ENCODE results near the gene TCF4.

Gene TCF4

DNA sequence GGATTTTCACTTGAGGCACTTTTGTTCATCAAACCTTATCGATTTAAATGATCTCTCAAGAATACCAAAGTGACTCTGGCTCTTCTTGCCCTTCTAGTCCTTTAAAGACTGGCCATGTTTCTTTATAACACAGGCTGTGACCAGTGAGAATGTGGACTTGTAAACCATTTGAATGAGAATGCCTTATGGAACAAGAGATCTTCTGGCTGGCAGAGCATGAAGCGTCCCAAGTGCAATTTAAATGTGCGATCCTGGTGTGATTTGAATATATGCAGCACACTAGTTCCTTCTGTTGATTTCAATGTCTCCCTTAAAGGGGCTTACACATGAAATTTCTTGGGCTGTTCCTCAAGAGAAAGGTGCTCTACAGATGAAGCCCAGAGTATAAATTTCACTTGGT, 366.4 kb downstream of the TCF4 start:
- DNase-seq, result no peak

DNA sequence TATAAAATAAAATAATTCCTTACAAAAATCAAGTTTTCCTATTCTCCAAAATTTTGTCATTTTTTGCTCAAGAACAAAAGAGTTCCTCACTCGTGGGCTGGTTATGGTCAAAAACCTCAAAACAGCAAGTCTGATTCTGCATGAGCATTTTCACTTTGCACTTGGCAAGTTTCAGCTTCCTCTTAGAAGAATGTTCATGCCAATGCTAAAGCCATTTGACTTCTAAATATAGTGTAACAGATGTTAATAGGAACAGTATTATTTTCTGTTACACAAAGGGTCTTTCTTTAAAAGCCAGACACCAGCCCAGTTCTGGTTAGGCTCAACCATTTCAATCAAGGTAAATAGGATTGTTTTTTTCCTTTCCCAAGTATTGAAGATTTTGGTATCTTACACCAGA, 367.5 kb downstream of the TCF4 start:
- no peak for DNase-seq

DNA sequence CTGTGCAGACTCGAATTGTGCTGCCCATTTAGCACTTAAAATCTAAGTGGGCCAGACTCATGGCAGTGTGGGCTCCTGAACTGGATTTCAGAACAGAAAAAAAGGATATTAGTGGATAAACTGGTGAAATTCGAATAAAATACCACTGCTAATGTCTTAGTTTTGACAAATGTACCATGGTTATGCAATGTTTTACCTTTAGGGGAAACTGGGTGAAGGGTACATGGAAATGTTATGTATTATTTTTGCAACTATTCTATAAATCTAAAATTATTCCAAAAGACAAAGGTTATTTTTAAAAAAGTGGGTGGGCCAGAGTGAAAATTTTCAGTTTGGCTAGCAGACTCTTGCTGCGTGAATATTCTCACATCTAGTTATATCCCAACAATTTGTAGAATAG, 368.2 kb downstream of the TCF4 start:
- no peak for DNase-seq

DNA sequence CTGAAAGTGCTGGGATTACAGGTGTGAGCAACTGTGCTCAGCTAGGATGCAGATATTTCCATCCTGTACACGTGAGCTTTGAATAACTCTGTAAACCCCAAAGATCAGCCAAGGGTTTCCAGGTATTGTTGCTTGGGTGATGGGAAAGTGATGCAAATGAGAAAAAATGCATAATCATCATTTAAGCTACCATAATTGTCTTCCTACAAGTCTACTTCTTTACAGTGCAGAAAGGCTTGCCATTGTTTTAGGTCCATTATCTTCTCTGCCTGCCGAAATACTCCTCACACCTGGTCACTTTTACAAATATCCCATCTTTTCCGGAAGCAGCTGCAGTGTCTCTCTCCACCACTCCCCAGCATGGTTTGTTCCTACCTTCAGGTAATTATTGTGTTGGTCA, 368.9 kb downstream of the TCF4 start:
- no peak for DNase-seq

DNA sequence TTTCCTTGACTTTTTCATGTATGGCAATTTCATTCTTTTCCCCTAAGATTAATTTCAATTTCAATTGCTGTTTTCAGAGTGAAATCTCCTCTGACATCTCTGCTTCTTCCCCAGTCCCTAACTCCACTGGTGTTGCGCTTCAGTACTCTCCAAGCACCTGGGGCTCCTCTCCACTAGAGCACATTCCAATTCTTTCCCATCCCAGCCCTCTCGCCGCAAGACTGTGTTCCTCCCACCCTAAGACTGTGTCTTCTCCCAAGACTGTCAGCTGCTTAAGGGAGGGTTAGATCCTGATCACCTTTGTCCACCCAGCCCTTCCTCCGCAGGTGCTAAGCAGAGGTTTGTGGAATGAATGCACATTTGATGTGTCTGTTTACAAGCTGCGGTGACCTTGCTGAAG, 373.0 kb downstream of the TCF4 start:
- DNase-seq, result no peak

DNA sequence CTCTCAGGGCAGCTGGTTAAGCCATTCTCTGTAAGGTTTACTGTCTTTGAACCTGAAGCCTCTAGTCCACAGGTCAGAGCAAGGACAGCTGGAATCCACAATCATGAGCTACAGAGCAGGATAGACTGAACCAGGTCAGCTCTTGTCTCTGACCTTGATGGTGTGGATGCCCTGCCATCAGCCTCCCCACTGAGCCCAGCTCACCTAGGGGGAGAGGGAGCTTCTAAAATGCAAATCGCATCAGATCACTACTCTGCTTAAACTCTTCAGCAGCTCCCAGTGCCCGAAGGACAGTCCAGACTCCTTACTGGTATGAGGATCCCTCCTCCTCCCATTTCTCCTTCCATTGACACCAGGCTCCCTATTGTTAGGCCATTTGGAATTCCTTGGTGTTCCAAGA, 373.5 kb downstream of the TCF4 start:
- no peak for DNase-seq

DNA sequence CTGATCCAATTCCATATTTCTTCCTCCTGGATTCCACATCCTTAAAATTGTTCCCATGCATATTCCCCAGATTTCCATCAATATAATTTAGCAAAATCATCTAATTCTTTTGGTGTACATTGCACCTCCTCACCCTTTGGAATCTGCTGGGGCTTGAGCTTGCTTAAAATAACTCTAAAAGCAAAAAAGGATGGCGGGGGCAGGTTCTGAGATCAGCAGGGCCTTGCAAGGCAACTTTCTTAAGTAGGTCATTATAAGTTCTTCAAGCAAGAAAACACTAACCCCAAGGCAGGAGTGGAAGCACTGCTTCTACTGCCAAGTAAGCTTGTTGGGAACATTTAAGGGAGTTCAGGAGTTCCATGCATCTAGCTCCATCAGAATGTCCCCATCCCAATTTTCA, 374.4 kb downstream of the TCF4 start:
- no peak for DNase-seq

DNA sequence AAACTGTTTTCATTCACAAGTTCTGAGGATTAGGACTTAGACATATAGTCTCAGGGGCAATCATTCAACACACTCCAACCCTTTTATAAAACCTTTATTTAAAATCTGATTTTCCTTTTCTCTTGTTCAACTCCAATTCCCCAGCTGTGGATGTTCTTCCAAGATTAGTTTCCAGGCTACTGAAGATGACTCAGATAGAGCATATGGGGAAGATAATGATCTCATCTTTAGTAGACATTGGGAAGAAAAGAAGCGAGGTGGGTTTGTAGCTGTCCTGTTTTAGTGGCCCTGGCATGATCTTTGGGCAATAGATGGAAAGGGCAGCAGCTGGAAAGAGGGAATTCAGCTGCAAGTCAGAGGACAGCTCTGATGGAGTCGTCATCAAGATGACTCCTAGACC, 381.1 kb downstream of the TCF4 start:
- DNase-seq, result no peak

DNA sequence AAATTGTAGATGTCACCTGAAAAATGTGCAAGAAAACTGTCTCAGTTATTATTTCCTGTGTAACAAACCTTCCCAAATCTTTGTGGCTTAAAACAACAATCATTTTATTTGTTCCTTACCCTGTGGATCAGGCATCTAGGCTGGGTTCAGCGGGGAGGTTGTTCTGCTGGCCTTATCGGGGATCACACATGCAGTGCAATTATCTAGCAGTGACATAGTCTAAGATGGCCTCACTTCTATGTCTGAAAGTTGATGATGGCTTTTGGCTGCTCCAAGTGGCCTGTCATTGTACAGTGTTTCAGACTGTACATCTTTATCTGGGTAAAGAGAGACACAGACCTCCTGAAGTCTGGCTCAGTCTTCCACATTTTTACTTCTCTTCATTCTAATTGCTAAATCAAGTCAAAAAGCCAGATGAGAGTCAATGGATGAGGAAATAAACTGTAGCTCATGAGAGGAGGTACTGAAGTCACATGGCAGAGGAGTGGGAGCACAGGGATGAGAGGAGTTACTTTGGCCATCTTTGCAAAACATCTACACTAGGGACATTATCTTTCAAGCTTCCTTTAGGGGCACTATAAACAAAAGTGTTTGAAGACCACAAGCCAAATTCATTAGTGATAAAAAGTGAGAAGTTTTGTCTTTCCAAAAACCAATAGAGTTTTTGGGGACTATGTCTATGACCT, 385.6 kb downstream of the TCF4 start:
- no peak for DNase-seq

DNA sequence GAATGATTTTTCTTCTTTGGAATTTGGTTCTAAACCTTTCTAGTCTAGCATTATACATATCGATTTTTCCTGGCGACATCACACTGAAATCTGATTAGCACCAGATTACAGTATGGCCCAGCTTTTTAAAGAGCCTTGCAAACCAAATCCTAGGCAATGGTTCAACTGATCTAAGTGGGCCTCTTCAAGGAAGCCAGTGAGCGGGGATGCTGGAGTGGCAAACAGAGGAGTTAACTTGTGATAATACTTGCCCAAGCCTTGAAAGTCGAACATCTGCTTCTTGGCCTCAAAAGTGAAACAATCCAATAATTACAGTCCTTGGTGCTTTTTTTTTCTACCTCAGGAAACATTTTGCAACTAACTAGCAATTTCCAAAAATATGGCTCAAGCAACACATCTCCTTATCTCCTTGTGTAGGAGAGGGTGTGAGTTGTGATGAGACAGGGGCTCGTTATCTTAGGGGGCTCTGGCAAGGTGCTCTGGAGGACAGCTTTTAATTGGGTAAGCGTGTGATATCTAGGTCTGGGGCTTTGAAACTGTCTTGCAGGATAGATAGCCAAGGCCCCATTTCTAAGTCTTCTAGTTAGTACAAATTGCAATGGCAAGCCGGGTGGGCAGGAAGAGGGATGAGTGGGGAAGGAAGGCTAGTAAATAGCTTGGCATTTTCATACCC, 388.6 kb downstream of the TCF4 start:
- DNase-seq, result no peak

DNA sequence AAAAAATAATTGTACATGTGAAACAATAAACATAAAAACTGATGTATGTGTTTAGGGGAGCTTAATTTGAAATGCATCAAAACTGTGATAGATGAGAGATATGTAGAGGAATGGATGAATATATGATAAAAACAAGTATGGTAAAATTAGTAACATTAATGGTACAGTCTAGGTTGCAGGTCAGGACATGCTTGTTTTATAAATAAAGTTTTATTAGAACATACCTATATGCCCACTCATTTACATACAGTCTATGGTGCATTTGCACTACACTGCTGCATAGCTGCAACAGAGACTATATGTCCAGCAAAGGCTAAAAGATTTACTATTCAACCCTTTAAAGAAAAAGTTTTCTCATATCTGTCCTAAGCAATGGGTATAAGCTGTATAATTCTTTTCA, 392.1 kb downstream of the TCF4 start:
- DNase-seq, result no peak

DNA sequence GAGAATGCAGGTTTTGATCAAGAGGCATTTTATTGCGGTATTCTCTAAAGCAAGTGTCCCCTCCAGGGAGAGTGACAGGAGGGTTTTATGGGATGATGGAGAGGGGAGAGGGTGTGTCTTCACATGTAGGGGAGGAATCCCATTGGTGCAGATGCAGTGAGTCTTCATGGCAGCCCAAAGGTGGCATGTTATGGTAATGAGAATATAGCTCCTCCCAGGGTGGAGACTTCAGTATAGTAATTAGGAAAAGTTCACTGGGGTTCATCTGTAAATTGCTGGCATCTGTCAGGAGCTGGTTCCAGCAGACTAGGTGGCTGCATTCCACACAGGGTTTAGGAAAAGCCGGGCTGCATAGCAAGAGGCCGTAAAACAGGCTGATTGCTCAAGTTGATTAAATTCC, 398.0 kb downstream of the TCF4 start:
- no peak for DNase-seq

DNA sequence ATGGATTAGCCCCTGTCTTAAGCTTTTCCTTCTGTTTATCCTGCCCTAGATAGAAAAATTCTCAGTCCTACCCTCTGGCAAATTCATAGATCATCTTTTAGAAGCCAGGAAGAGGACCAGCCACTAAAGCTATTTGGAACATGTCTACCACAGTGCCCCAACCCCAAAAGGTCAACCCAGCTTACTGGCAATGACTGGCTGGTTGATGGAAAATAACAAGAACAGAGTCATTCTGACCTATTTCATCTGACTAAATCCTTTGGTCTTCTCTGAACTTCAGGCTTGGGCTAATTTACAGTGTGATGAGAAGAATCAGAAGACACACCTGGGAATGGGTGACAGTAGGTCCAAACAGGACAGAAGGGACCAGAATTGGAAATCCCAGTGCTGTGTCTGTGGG, 401.4 kb downstream of the TCF4 start:
- DNase-seq, result no peak

DNA sequence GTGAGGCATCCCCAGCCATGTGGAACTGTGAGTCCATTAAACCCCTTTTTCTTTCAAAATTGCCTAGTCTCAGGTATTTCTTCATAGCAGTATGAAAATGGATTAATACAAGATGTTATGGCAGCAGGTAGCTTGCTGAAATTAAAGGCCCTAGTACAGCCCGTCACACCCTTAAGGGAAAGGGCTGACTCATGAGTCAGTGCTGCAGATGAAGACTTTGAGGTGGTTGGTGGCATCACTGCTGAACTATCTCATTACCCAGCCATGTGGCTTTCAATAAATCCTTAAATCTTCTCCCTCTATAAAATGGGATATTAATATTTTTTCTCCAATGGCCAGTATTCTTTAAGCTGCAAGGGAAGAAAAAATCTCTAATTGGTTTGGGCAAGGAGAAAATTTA, 402.6 kb downstream of the TCF4 start:
- no peak for DNase-seq

DNA sequence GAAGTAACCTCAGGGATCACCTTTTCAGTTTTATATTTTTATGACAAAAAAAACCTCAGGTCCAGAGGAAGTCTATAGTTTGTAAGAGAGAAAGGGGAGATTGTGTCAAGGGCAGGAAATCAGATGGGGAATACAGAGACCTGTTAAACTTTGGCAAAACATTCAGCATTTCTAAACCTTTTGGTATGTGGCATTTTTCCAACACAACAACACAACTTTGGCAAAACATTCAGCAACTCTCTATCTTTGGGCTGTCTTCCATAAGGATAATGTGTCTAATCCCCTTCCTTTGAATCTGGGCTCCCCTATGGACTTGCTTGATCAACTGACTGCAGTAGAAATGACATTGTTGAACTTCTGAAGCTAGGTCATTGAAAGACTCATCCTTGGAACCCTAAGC, 408.2 kb downstream of the TCF4 start:
- DNase-seq, result no peak

DNA sequence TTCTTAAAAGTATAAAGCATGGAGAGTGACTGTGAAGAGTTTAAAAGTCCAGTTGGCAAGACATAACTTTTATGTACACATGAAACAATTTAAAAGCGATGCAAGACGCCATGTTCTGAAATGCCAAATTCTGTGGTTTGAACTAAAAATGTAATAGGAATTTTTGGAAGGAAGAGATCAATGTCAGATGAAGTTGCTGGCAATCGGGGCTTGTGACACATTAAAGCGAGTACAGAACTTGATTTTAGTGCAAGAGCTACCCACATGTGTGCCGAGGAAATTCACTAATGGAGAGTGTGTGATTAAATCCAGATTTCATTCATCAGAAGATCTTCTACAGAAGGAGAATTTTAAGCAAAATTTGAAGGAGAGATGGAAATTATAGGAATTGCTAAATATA, 408.6 kb downstream of the TCF4 start:
- no peak for DNase-seq

DNA sequence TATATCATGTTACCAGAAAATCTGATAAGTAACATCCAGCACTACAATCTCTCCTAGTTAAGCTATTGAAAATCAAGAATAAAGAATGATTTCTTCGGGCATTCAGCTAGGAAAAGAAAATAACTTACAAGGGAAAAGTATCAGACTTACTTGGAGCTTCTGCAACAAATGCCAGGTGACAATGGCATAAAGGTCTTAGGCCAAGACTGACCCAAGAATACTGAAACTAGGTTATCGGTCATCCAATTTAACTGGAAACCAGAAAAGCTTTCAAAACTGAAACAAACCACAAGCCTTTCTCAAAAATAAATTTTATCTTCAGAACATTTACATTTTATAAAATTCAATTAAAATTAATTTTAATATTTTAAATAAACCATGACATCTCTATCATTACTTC, 414.7 kb downstream of the TCF4 start:
- DNase-seq, result no peak
